HUES6 (cell line): Measurements from ENCODE around the gene CDKAL1.
A peak's percentile ranks its signal among the peaks of the same experiment; 100 is the strongest.

Source experiments
- H3K27ac ChIP-seq: 2 replicates; pipeline ENCODE4 v1.7.0; 2013; ENCODE audit warnings: low read depth, mild to moderate bottlenecking, low read length, inconsistent platforms
- H3K27me3 ChIP-seq: 2 replicates; pipeline ENCODE4 v1.6.1; 2013; ENCODE audit warnings: low read length; ENCODE audit not compliant: control insufficient read depth, insufficient read depth
- H3K36me3 ChIP-seq: 2 replicates; pipeline ENCODE4 v1.6.1; 2013; ENCODE audit warnings: low read length; ENCODE audit not compliant: control insufficient read depth, insufficient read depth
- H3K4me1 ChIP-seq: 2 replicates; pipeline ENCODE4 v1.6.1; 2013; ENCODE audit warnings: low read length; ENCODE audit not compliant: control insufficient read depth, insufficient read depth
- H3K4me3 ChIP-seq: 2 replicates; pipeline ENCODE4 v1.5.1; 2013; ENCODE audit warnings: low read depth, low read length
- H3K9ac ChIP-seq: one replicate; pipeline ENCODE4 v1.6.1; 2013; ENCODE audit warnings: mild to moderate bottlenecking, low read length
- H3K9me3 ChIP-seq: 2 replicates; pipeline ENCODE4 v1.6.1; 2013; ENCODE audit warnings: low read depth, low read length; ENCODE audit not compliant: control insufficient read depth, insufficient read depth

The CDKAL1 gene

GRCh38 chr6:20952699-20953474 is 418.6 kb downstream of the CDKAL1 start:
- no peak overlapping the region for H3K9ac ChIP-seq
- H3K27ac ChIP-seq: no peak overlapping the region
- no peaks in the 10 kb centered on the region for H3K36me3 ChIP-seq
- peaks cover 34% of the 10 kb centered on the region for H3K4me1 ChIP-seq
- no peaks in the 10 kb centered on the region for H3K9me3 ChIP-seq
- H3K27me3 ChIP-seq: no peaks in the 10 kb centered on the region
- H3K4me3 ChIP-seq: peak overlapping the region; percentile 11; the same call in 1 of the 2 replicates

GRCh38 chr6:20954315-20954714 is 420.1 kb downstream of the CDKAL1 start:
- Histone ChIP-seq H3K4me1 (peaks cover 38% of the 10 kb centered on the region), H3K27me3 (no peaks in the 10 kb centered on the region), H3K36me3 (no peaks in the 10 kb centered on the region), H3K9me3 (no peaks in the 10 kb centered on the region), H3K4me3 (no peak overlapping the region), H3K9ac (no peak overlapping the region), H3K27ac (no peak overlapping the region)

GRCh38 chr6:20955131-20955530 is 420.9 kb downstream of the CDKAL1 start:
- Histone ChIP-seq H3K36me3 (no peaks in the 10 kb centered on the region), H3K9ac (no peak overlapping the region), H3K27ac (no peak overlapping the region)

GRCh38 chr6:20955751-20956150 is 421.5 kb downstream of the CDKAL1 start:
- no peaks in the 10 kb centered on the region for H3K9me3 ChIP-seq
- no peak overlapping the region for H3K4me3 ChIP-seq
- H3K27me3 ChIP-seq: no peaks in the 10 kb centered on the region
- no peaks in the 10 kb centered on the region for H3K36me3 ChIP-seq
- H3K4me1 ChIP-seq: peaks cover 45% of the 10 kb centered on the region
- H3K9ac ChIP-seq: no peak overlapping the region
- no peak overlapping the region for H3K27ac ChIP-seq

More at GRCh38 chr6:20955131-20955530, 420.9 kb downstream of the CDKAL1 start:
- H3K9me3 ChIP-seq: no peaks in the 10 kb centered on the region
- no peaks in the 10 kb centered on the region for H3K27me3 ChIP-seq
- H3K4me3 ChIP-seq: no peak overlapping the region
- peaks cover 45% of the 10 kb centered on the region for H3K4me1 ChIP-seq

GRCh38 chr6:20960067-20960466 is 425.8 kb downstream of the CDKAL1 start:
- Histone ChIP-seq H3K9ac (no peak overlapping the region), H3K9me3 (no peaks in the 10 kb centered on the region), H3K27ac (no peak overlapping the region), H3K4me1 (peaks cover 22% of the 10 kb centered on the region), H3K4me3 (no peak overlapping the region), H3K36me3 (no peaks in the 10 kb centered on the region), H3K27me3 (no peaks in the 10 kb centered on the region)

GRCh38 chr6:20965276-20965675 is 431.0 kb downstream of the CDKAL1 start:
- Histone ChIP-seq H3K9ac (no peak overlapping the region), H3K9me3 (peaks cover 10% of the 10 kb centered on the region), H3K4me1 (no peaks in the 10 kb centered on the region), H3K27ac (no peak overlapping the region), H3K4me3 (no peak overlapping the region), H3K36me3 (no peaks in the 10 kb centered on the region), H3K27me3 (no peaks in the 10 kb centered on the region)

GRCh38 chr6:20965915-20966314 is 431.7 kb downstream of the CDKAL1 start:
- Histone ChIP-seq H3K27ac (no peak overlapping the region), H3K9ac (no peak overlapping the region), H3K9me3 (peaks cover 10% of the 10 kb centered on the region), H3K4me1 (no peaks in the 10 kb centered on the region), H3K36me3 (no peaks in the 10 kb centered on the region), H3K4me3 (no peak overlapping the region), H3K27me3 (no peaks in the 10 kb centered on the region)

- Histone ChIP-seq H3K27me3 (no peaks in the 10 kb centered on the region), H3K36me3 (no peaks in the 10 kb centered on the region), H3K27ac (no peak overlapping the region), H3K9me3 (peaks cover 10% of the 10 kb centered on the region), H3K9ac (no peak overlapping the region), H3K4me3 (no peak overlapping the region), H3K4me1 (no peaks in the 10 kb centered on the region)
These were observed 435.3 kb downstream of the CDKAL1 start for GRCh38 chr6:20969551-20969950.

- Histone ChIP-seq H3K27ac (no peak overlapping the region), H3K9ac (no peak overlapping the region), H3K4me1 (no peaks in the 10 kb centered on the region), H3K36me3 (no peaks in the 10 kb centered on the region), H3K9me3 (no peaks in the 10 kb centered on the region), H3K27me3 (no peaks in the 10 kb centered on the region), H3K4me3 (no peak overlapping the region)
These were observed 442.2 kb downstream of the CDKAL1 start for GRCh38 chr6:20976391-20976918.

GRCh38 chr6:20978151-20978614 is 443.9 kb downstream of the CDKAL1 start:
- Histone ChIP-seq H3K27ac (no peak overlapping the region), H3K4me1 (no peaks in the 10 kb centered on the region), H3K9me3 (no peaks in the 10 kb centered on the region), H3K9ac (no peak overlapping the region), H3K4me3 (no peak overlapping the region), H3K27me3 (no peaks in the 10 kb centered on the region), H3K36me3 (no peaks in the 10 kb centered on the region)

GRCh38 chr6:20979076-20979475 is 444.8 kb downstream of the CDKAL1 start:
- Histone ChIP-seq H3K9me3 (peaks cover 3% of the 10 kb centered on the region; the same call in 1 of the 2 replicates), H3K27me3 (no peaks in the 10 kb centered on the region), H3K4me1 (no peaks in the 10 kb centered on the region), H3K4me3 (no peak overlapping the region), H3K27ac (no peak overlapping the region), H3K9ac (no peak overlapping the region), H3K36me3 (no peaks in the 10 kb centered on the region)
